Panc1 (cell line): ENCODE measurements around the gene SLC13A5. TPM values are rescaled to one million over a fixed set of nuclear protein-coding genes. Genes with fewer than 3 reads are reported as not detected.

ENCODE experiments used
- ATAC-seq: fragments of 200-7000 bp; cut with Tn5 transposase; 2 replicates; pipeline ENCODE4 v1.9.1; 2020; ENCODE audit warnings: mild to moderate bottlenecking, moderate library complexity
- BruUV-seq: library from RNA; stranded (reverse); fragments of 400-500 nt; replicated peaks from 2 replicates; lab custom pipeline; 2021; lab: Mats Ljungman, UMichigan
- CTCF ChIA-PET: fragments of 300-600 bp; sonication (Branson Sonifier 250); formaldehyde crosslinking; loops from one replicate; lab custom pipeline; 2022; ENCODE audit warnings: antibody characterized with exemption; lab: Charles Lee
- POLR2A ChIA-PET: fragments of 300-600 bp; sonication (Branson Sonifier 250); formaldehyde crosslinking; loops from one replicate; lab custom pipeline; 2022; ENCODE audit warnings: antibody characterized with exemption; lab: Charles Lee
- DNase-seq: peaks from one replicate; pipeline ENCODE4 v3.0.0-alpha.2; 2010; ENCODE audit warnings: low read depth, low spot score
- H3K27ac ChIP-seq: 2 replicates; pipeline ENCODE4 v1.5.1; 2011; ENCODE audit warnings: mild to moderate bottlenecking, low read length, inconsistent platforms
- H3K27me3 ChIP-seq: fragments of 200-500 bp; sonication (Bioruptor generic); 2 replicates; pipeline ENCODE4 v1.6.0; 2014; ENCODE audit warnings: low read length, inconsistent platforms; ENCODE audit not compliant: control insufficient read depth, insufficient read depth
- H3K36me3 ChIP-seq: fragments of 200-500 bp; sonication (Bioruptor generic); 2 replicates; pipeline ENCODE4 v1.5.1; 2014; ENCODE audit warnings: inconsistent platforms, mild to moderate bottlenecking, low read length, moderate library complexity; ENCODE audit not compliant: control insufficient read depth, insufficient read depth
- H3K4me1 ChIP-seq: 2 replicates; pipeline ENCODE4 v1.5.1; 2011; ENCODE audit warnings: inconsistent platforms, mild to moderate bottlenecking, low read length, moderate library complexity; ENCODE audit not compliant: control insufficient read depth, insufficient read depth
- H3K4me3 ChIP-seq, 2 experiments: 2 replicates each; pipeline ENCODE4 v1.5.1; 2011 to 2012; ENCODE audit warnings: low read depth in 2 of 2, low read length in 2 of 2, mild to moderate bottlenecking in 2 of 2, inconsistent platforms in 1 of 2, moderate library complexity in 1 of 2
- H3K9me3 ChIP-seq: fragments of 200-500 bp; sonication (Bioruptor generic); 2 replicates; pipeline ENCODE4 v1.5.1; 2014; ENCODE audit warnings: low read depth, mild to moderate bottlenecking, inconsistent platforms, low read length, moderate library complexity; ENCODE audit not compliant: control insufficient read depth, insufficient read depth
- CTCF ChIP-seq: fragments of 450-650 bp; IDR thresholded peaks from 2 replicates; pipeline ENCODE4 v1.5.1; 2017; ENCODE audit warnings: mild to moderate bottlenecking
- POLR2AphosphoS5 ChIP-seq: IDR thresholded peaks from 2 replicates; pipeline ENCODE4 v1.6.1; 2012; ENCODE audit warnings: mild to moderate bottlenecking, low read depth, low read length, moderate library complexity
- REST ChIP-seq, 2 experiments: IDR thresholded peaks; 2 replicates each; pipeline ENCODE4 v1.6.1; 2011 to 2012; ENCODE audit warnings: low read depth in 2 of 2, control low read depth in 1 of 2, low read length in 1 of 2, mild to moderate bottlenecking in 1 of 2, moderate library complexity in 1 of 2; ENCODE audit not compliant: insufficient read depth in 1 of 2
- SIN3A ChIP-seq: IDR thresholded peaks from 2 replicates; pipeline ENCODE4 v1.6.1; 2012; ENCODE audit warnings: low read depth, mild to moderate bottlenecking, low read length, moderate library complexity, borderline replicate concordance; ENCODE audit not compliant: insufficient read depth
- TCF7L2 ChIP-seq: IDR thresholded peaks from 2 replicates; pipeline ENCODE4 v1.6.1; 2011; ENCODE audit warnings: mild to moderate bottlenecking, low read depth, low read length, inconsistent platforms
- in situ Hi-C: cut with HindIII; loops from 2 replicates; pipeline ENCODE4 v1.10.0; 2016; ENCODE audit warnings: low sequenced_read_pairs, low pct_unique_long_range_greater_than_20kb
- intact Hi-C: fragments of 100-400 bp; cut with micrococcal nuclease; formaldehyde crosslinking; loops from one replicate; pipeline ENCODE4 v1.10.0; 2022; ENCODE audit not compliant: unreplicated experiment
- total RNA-seq: library from RNA; stranded (reverse); gene quantifications from one replicate; pipeline ENCODE4 v1.2.1, GENCODE V29; 2021; ENCODE audit not compliant: unreplicated experiment

The SLC13A5 gene
- total RNA-seq, 1 experiment from 2014 or later = 0.26 TPM

GRCh38 chr17:6755281-6755680 lies 42.1 kb upstream of the SLC13A5 start:
- DNase-seq = no peak
- intact Hi-C loops (no loop called here), in situ Hi-C loops (no loop called here)
- no TSS peak for BruUV-seq
- peak; percentile 28; the same call in 1 of the 2 replicates for ATAC-seq
- H3K27ac ChIP-seq = peak overlapping the region; percentile 35; the same call in 1 of the 2 replicates
- H3K27me3 ChIP-seq = no peaks in the 10 kb centered on the region
- peak overlapping the region in 1 of 2 experiments; percentile 52; a peak in 2 of 4 replicates for H3K4me3 ChIP-seq
- H3K9me3 ChIP-seq = no peaks in the 10 kb centered on the region
- no peaks in the 10 kb centered on the region for H3K4me1 ChIP-seq
- H3K36me3 ChIP-seq = no peaks in the 10 kb centered on the region
- POLR2A ChIA-PET = no interaction called here
- TF ChIP-seq CTCF (no peak), TCF7L2 (no peak), POLR2AphosphoS5 (no peak), SIN3A (no peak), REST (IDR thresholded peaks at IDR 0.05; ENCODE audit: insufficient read depth in 1 of 2, low read depth in 2 of 2, low read length in 1 of 2) (no peak)
- CTCF ChIA-PET = no interaction called here

GRCh38 chr17:6753546-6753945 lies 40.4 kb upstream of the SLC13A5 start:
- in situ Hi-C loops (no loop called here), intact Hi-C loops (no loop called here)
- no peak for ATAC-seq
- H3K9me3 ChIP-seq = no peaks in the 10 kb centered on the region
- no peaks in the 10 kb centered on the region for H3K27me3 ChIP-seq
- H3K4me1 ChIP-seq = no peaks in the 10 kb centered on the region
- no peak for TF ChIP-seq REST (IDR thresholded peaks at IDR 0.05; ENCODE audit: insufficient read depth in 1 of 2, low read depth in 2 of 2, low read length in 1 of 2)
- TF ChIP-seq SIN3A = no peak
- no peak for TF ChIP-seq POLR2AphosphoS5
- no peak for TF ChIP-seq CTCF
- no peak for TF ChIP-seq TCF7L2
- DNase-seq = no peak
- BruUV-seq = no TSS peak
- CTCF ChIA-PET = no interaction called here
- no peak overlapping the region for H3K27ac ChIP-seq
- no peaks in the 10 kb centered on the region for H3K36me3 ChIP-seq
- POLR2A ChIA-PET = no interaction called here
- no peak overlapping the region for H3K4me3 ChIP-seq
